ENCODE data around the gene CRYBA4. TPM values are rescaled to one million over a fixed set of nuclear protein-coding genes. Genes with fewer than 3 reads are reported as not detected.

Gene CRYBA4
- total and polyA plus RNA-seq, 8 donors, result 0.21 to 0.87 (median 0.43) TPM; not detected in 2

DNA sequence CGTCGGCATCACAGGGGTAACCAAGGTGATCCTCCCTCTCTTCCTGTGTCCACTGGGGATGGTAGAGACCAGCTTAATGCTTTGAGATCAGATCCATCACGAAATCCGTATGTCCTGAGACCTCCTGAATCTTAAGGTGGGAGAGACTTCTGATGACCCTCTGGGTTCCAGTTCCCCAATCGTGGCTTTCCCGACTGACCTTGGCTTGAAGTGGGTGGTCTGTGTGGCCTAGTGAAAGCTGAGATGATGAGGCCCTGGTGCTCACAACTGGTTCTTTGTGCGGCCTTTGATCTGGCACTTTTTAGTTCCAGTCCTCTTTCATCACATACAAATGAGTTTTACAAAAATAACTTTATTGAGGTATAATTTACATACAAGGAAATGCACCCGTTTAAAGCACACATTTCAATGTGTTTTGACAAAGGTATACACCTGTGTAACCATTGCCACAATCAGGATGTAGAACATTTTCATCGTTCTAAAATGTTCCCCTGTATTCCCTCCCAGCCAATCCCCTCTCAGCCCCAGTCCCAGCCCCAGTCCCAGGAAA is 41.7 kb downstream of the CRYBA4 start:
- intact Hi-C loops (cut with DNase I), result no loop called here
- H3K27ac ChIP-seq, result no peak overlapping the region
- DNase-seq (no peak), ATAC-seq (no peak)
- H3K4me3 ChIP-seq, result no peak overlapping the region
- no peaks in the 10 kb centered on the region for H3K9me3 ChIP-seq
- TF ChIP-seq, protein P1, sequence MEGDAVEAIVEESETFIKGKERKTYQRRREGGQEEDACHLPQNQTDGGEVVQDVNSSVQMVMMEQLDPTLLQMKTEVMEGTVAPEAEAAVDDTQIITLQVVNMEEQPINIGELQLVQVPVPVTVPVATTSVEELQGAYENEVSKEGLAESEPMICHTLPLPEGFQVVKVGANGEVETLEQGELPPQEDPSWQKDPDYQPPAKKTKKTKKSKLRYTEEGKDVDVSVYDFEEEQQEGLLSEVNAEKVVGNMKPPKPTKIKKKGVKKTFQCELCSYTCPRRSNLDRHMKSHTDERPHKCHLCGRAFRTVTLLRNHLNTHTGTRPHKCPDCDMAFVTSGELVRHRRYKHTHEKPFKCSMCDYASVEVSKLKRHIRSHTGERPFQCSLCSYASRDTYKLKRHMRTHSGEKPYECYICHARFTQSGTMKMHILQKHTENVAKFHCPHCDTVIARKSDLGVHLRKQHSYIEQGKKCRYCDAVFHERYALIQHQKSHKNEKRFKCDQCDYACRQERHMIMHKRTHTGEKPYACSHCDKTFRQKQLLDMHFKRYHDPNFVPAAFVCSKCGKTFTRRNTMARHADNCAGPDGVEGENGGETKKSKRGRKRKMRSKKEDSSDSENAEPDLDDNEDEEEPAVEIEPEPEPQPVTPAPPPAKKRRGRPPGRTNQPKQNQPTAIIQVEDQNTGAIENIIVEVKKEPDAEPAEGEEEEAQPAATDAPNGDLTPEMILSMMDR (IDR thresholded peaks at IDR 0.05), result no peak
- peaks cover 9 to 33% of the 10 kb centered on the region in 2 donors for H3K27me3 ChIP-seq
- H3K36me3 ChIP-seq, result no peaks in the 10 kb centered on the region
- peaks cover 4 to 34% of the 10 kb centered on the region in 2 donors for H3K4me1 ChIP-seq

DNA sequence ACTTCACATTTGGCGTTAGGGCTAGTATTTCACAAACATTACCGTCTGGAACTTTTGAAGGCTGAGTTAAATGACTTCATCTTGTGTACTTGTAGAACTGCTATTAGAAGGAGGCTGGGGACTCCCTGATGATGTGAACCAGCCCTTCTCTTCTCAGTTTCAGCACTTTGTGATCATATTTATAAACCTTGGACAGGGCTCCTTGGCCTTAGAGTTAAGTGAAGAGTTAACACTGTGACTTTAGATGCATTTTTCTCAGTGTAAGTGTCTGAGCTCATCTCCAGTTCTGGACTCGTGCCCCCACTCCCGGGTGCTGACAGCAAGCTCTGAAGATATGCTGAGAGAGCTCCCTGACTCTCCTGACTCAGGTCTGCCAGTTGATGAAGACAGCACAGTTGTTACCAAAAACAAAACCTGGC is 44.1 kb downstream of the CRYBA4 start:
- DNase-seq (no peak), ATAC-seq (no peak)
- peaks cover 0 to 17% of the 10 kb centered on the region in 2 donors for H3K27me3 ChIP-seq
- TF ChIP-seq, protein P1 (IDR thresholded peaks at IDR 0.05), result no peak
- intact Hi-C loops (cut with DNase I), result no loop called here
- peaks cover 0 to 30% of the 10 kb centered on the region in 2 donors for H3K4me1 ChIP-seq
- no peaks in the 10 kb centered on the region for H3K9me3 ChIP-seq
- no peak overlapping the region for H3K4me3 ChIP-seq
- no peaks in the 10 kb centered on the region for H3K36me3 ChIP-seq
- H3K27ac ChIP-seq, result no peak overlapping the region

DNA sequence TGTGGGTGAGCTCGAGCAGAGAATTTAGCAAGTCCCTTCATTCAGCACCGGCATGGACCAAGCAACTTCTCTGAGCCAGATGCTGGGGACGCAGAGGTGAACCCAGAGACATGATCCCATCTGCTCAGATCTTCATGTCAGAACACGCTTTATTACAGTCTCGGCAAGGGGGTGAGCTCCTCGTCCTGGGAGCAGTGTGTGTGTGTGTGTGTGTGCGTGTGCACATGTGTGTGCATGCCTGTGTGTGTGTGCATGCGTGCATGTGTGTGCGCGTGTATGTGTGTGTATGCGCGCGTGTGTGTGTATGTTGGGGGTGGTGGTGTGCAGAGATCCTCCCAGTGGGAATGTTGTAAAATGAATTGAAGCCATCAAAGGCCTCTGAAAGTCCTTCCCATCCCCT is 45.4 kb downstream of the CRYBA4 start:
- ATAC-seq (no peak), DNase-seq (no peak)
- peaks cover 0 to 15% of the 10 kb centered on the region in 2 donors for H3K27me3 ChIP-seq
- intact Hi-C loops (cut with DNase I), result no loop called here
- H3K36me3 ChIP-seq, result no peaks in the 10 kb centered on the region
- TF ChIP-seq, protein P1 (IDR thresholded peaks at IDR 0.05), result no peak
- no peak overlapping the region for H3K4me3 ChIP-seq
- H3K9me3 ChIP-seq, result no peaks in the 10 kb centered on the region
- no peak overlapping the region for H3K27ac ChIP-seq
- peaks cover 0 to 36% of the 10 kb centered on the region in 2 donors for H3K4me1 ChIP-seq

DNA sequence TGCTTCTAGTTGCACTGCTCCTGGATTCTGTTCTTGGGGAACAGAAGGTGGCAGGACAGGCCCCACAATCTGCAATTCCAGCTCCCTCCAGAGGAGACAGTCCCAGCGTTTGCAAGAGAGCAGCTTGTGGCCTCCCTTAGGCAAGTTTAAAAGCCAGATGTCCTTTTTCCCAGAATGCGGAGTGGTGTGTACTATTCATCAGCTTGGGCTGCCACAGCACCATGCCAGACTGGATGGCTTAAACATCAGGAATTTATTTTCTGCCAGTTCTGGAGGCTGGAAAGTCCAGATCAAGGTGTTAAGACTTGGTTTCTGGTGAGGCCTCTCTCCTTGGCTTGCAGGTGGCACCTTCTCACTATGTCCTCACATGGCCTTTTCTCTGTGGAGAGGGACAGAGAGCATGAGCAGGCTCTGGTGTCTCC is 47.3 kb downstream of the CRYBA4 start:
- peaks cover 0 to 50% of the 10 kb centered on the region in 2 donors for H3K4me1 ChIP-seq
- no peak overlapping the region for H3K4me3 ChIP-seq
- no peaks in the 10 kb centered on the region for H3K9me3 ChIP-seq
- ATAC-seq, result no peak
- TF ChIP-seq, protein P1 (IDR thresholded peaks at IDR 0.05), result peak in 1 of 2 donors; percentile 20
- peaks cover 0 to 9% of the 10 kb centered on the region in 2 donors for H3K27me3 ChIP-seq
- no peak overlapping the region for H3K27ac ChIP-seq
- intact Hi-C loops (cut with DNase I), result no loop called here
- H3K36me3 ChIP-seq, result no peaks in the 10 kb centered on the region
- DNase-seq, result no peak

DNA sequence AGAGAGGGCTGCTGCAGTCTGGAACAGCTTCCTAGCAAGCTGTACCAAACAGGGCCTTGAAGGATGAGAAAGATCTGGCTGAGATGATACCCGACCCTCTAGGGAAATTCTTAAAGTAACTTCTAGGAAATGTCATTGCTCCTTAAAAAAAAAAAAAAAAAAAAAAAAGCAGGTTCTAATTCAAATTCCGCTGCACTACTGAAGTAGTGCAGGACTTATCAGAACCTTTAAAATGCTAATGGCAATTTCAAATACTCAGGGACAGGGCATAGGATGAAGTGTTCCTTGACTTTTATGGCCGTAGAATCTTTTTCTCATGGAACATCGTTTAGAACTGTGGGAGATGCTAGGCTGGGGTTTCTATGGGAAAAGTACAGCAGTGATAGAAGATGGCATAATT is 48.7 kb downstream of the CRYBA4 start:
- Histone ChIP-seq H3K36me3 (no peaks in the 10 kb centered on the region), H3K27me3 (peaks cover 0 to 7% of the 10 kb centered on the region in 2 donors), H3K4me1 (peaks cover 0 to 57% of the 10 kb centered on the region in 2 donors), H3K27ac (peak overlapping the region in 1 of 2 donors; percentile 100), H3K4me3 (no peak overlapping the region), H3K9me3 (no peaks in the 10 kb centered on the region)
- no peak for ATAC-seq
- TF ChIP-seq, protein P1 (IDR thresholded peaks at IDR 0.05), result no peak
- intact Hi-C loops (cut with DNase I), result no loop called here
- DNase-seq, result no peak

Data from left lung (tissue), 10 donors.